HG03060 (cell line): ENCODE data around the gene TMEM80.

Experiments used
- ATAC-seq: cut with Tn5 transposase; IDR thresholded peaks from one replicate; pipeline ENCODE4 v1.9.1; 2021; ENCODE audit warnings: low read depth, moderate number of reproducible peaks; ENCODE audit not compliant: unreplicated experiment

Gene TMEM80

DNA sequence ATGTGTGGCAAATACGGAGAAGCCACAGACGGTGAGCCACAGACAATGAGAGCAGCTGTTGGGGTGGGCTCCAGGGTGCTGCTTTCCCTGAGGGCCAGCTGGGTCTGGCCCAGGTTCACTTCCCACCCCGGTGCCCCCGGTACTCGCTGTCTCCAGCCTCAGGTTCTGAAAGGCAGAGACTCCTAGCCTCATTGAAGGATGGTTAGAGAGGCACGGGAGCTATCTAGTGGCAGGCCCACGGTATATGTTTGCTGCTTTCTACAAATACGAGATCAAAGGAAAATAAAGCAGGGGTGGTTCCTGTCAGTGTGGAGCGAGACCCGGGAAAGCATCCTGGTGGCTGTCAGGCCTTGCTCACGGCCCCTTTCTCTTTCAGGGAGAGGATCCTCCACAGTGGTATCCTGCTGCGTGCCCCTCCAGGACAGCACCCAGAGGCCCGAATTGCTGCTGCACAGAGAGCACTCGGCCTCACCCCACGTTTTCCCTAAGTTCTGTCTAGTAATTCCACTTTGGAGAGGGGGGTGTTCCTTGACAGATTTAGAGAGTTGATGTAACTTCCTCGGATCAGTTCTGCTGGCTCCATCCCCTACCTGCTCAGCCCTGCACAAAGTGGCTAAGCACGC is 3.0 kb downstream of the TMEM80 start:
- ATAC-seq, result no peak

DNA sequence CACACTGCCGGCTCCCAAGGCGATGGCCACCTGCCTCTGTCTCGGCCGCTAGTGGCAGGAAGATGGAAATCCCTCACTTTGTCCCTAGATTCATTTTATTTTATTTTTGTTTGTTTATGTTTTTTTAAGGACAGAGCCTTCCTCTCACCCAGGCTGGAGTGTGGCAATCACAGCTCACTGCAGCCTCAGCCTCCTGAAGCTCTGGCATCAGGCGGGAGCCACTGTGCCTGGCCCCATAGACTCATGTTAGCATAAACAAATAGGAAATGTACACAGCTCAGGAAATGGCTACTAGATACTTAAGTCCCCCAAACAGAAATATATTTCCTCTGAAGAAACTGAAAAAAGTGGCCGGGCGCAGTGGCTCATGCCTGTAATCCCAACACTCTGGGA is 3.5 kb downstream of the TMEM80 start:
- ATAC-seq, result no peak

DNA sequence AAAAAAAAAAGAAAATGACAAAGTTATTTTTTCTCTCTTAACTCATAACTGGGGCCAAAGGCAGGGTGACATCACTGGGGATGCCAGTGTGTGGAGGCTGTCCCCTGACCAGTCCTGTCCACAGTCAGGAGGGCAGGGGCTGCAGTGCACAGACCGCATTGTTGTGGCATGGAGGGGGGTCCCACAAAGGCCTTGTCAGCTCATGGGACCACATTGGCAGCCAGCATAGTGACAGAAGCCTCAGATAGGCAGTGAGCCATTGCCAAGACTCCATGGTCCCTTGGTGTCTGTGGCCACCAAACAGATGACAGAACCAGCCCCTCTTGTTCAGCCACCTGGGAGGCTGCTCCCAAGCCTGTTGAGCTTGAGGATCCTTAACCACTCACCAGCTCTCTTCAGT is 4.1 kb downstream of the TMEM80 start:
- ATAC-seq, result no peak

DNA sequence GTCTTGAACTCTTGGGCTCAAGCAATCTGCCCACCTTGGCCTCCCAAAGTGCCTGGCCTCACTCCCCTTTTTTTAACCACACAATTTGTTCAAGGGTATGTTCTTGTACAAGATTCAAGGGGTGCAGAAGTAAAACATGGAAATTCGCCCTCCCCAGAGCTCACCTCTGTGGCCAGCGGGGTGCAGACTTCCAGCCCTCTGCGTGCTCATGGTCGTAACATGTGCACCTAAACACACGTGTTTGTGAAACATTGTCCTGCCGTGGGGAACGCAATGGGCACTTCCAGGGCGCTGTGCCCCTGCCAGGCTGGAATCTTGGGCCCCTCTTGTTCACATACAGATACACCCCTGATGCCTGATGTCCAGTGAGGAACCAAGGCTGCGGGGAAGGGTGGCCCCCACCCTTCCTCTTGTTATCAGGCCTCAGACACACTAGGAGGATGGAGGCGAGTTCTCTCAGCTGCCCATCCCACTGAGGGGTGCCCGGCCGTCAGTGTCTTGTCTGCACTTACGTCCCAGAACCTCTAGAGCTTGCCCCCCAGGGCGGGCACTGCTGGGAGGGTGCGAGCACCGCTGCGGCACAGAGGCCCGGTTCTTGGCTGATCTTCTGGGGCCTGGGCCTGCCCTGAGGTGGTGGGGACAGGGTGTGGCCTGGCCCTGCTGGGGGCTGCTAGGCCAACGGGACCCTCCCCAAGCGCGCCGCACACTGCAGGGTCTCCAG is 6.3 kb downstream of the TMEM80 start:
- no peak for ATAC-seq

DNA sequence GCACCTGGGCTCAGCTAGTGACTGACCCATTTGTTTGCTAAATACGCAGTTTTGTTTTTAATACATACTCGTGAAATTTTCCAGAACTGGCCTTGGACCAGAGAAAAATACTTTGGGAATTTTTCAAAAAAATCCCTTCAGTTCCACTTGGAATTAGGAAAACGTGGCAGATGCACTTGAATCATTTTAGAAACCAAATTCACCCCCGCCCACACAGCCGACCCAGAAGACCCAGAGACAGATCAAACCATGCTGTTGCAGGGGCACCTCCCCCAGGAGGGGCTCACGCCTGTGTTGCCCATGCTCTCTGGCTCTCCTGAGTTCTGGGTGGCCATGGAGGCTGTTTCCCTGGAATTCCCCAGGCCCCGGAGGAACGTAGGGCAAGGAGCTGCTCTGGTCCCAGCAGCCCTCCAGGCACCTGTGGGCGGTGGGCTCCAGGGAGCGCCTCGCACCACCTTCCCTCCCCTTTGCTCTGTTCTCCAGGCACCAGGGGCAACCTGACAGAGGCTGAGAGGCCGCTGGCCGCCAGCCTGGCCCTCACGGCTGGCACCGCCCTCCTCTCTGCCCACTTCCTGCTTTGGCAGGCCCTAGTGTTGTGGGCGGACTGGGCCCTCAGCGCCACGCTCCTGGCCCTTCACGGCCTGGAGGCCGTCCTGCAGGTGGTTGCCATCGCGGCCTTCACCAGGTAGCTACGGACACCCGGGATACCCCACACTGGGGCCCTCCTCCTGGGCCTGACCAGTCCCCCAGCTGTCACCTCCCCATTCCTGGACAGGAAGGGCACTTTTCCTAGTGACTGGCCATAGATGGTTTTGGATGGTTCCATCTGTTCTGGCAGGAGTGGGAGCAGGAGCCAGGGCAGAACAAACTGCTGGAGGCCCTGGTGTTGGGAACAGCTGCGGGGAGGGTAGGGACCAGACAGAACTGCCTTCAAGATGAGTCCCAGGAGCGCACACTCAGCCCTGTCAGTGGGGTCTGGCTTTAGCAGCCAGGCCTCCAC is 7.1 kb downstream of the TMEM80 start:
- no peak for ATAC-seq

DNA sequence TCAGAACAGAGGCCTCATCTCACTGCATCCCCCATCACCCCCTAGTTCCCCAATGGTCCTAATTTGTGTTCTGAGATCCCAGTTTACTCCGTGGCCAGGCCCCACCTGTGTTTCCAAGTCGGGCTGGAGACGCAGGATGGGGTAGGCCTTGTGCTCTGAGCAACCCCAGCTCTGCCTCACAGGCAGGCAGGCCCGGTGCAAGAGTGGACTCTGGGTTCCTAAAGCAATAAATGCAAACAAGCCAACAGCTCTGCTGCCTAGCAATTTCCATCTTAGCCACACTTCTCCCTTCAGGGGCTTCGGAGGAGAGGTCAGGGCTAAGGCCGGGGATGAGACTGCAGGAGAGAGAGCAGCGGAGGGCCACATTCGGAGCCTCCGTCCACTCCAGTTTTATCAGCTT is 7.9 kb downstream of the TMEM80 start:
- no peak for ATAC-seq

DNA sequence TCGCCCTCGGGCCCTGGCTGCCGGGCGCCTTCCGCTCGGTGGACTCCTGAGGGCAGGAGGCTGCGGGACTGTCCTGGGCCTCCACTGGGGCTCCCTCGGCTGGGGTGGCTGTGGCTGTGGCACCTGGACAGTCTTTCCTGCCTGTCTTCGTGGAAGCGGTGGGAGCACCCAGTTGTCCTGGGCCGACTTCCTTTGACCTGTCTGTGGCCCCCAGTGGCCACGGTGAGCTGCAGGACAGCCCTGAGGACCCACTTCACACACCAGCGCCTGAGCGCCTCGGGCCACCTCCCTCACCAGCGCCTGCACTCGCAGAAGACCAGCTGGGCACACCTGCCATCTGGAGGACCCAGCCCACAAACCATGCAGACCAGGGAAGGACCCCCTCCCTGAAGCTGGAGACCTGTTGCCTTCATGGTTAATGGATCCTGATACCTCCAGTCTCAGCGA is 8.6 kb downstream of the TMEM80 start:
- ATAC-seq, result no peak

DNA sequence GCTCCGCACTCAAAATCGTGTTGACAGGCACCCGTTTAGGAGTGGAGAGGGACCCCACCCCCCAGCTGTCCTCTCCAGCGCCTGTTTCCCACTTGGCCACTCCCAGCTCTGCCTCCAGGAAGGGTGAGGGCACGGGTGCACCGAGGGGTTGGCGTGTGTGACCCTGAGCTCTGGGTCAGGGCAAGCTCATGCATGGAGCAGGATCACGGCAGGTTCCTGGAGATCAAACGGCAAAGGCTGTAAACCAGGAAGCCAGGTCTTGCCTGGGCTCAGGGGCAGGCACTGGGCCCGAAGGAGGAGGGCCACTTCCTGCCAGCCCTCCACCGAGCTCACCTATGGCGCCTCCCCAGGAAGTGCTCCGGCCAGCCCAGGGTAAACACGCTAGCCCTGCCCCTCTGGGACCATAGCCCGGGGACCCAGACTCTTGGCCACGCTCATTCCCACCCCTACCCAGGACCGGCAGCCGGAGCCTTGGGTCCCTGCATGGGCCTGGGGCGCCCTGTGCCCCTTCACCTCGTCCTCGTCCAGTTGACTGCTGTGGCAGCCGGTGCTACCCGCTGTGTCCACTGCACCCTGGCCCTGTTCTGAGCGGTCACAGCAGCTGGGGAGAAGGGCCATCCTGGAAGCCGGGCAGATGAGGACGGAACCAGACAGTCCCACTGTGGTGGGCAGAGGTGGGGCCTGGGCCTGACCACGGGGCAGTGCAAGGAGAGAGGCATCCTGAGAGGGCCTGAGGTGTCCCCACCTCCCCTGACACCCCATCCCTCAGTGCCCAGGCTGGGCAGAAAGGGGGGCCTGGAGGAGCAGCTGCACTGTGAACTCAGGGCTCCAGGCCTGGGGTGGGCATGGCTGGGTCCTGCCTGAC is 9.4 kb downstream of the TMEM80 start:
- ATAC-seq, result no peak

DNA sequence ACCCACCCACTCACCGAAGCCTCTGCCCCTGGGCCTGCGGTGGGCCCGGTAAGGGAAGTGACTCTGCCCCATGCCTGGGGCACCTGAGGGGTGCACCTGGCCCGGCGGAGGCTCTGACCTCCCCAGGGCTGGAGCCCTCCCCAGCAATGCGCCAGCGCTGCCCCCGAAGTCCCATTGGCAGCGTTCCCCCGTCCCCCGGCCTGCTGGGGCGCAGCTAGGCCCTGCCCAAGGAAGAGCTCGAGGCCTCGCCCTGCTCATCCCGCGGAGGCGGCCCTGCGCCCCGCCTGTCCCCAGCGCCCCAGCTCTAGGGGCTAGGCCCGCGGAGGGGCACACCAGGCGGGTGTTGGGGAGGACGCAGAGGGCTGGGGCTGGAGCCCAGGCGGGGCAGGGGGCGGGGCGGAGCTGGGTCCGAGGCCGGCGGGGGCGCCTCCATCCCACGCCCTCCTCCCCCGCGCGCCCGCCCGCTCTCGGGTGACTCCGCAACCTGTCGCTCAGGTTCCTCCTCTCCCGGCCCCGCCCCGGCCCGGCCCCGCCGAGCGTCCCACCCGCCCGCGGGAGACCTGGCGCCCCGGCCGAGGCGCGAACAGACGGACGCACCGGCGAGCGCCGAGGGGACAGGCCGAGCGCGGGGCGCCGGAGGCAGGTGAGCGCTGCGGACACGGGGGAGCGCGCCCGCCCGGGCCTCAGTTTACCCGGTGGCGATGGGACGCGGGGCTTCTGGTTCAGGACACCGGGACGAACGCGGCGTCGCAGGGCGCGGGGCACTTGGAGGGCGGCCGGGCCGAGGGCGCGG is 10.2 kb downstream of the TMEM80 start, which contains the start of gene EPS8L2:
Gene EPS8L2 (plus strand): TSS at position 586 of the 793 bp plus-strand sequence. CDS start 3,177 bp downstream, outside the sequence.
- no peak for ATAC-seq

DNA sequence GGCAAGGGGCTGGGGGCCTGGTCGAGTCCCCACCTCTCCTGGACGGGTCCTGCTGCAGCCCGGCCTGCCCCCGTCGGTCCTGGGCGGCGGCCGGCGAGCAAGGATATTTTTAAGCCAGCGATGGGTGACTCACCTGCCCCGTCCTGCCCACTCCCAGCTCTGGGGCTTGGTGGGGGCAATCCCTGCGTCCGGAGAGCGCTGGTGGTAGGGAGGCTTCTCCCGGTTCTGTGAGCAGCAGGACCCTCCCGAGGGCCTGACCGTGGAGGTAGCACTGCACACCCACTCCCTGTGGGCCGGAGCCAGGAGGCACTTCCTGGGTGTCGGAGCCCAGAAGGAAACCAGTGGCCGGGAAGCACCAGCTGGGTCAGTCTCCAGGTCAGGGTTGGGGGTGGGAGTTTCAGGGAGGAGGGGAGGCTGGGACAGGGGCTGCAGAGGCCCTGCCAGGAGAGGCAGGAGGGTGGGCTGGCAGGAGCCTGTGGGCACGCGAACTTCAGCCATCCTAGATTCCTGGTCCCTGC is 10.9 kb downstream of the TMEM80 start:
- no peak for ATAC-seq

DNA sequence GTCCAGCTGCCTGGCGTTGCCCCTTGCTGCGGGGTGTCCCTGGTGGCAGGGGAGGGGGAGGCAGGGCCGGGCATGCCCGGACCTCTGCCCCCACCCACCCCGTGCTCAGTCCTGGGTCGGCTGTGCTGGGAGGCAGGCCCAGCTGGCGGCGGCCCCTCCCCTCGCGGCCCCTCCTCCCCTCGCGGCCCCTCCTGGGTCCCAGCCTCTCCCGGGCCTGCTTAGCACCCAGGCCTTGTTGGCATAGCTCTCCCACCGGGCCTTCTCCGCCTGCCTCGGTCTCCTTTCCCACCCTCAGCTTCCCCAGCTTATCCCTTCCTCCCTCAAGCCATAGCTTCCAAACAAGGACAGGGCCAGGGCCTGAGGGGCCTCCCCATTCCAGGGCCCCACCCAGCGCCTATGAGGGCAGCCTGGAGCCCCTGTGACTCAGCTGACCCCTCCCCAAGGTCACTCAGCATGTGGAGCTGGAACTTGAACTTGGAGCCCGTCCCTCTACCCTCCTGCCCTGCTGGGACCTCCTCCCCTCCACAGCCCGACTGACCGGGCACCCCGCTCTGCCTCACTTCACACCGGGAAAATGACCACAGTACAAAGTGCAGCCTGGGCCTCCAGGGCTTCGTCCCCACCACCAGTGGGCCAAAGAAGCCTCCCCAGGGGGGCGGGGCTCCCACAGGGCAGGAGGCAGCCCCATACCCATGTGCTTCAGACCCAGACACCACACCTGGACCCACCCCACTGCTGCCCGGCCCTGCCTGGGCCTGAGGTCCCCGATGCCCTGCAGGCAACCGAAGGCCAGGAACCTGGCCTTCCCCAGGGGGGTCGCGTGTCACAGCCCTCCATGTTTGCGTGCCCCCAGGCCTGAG is 11.6 kb downstream of the TMEM80 start:
- ATAC-seq, result no peak

DNA sequence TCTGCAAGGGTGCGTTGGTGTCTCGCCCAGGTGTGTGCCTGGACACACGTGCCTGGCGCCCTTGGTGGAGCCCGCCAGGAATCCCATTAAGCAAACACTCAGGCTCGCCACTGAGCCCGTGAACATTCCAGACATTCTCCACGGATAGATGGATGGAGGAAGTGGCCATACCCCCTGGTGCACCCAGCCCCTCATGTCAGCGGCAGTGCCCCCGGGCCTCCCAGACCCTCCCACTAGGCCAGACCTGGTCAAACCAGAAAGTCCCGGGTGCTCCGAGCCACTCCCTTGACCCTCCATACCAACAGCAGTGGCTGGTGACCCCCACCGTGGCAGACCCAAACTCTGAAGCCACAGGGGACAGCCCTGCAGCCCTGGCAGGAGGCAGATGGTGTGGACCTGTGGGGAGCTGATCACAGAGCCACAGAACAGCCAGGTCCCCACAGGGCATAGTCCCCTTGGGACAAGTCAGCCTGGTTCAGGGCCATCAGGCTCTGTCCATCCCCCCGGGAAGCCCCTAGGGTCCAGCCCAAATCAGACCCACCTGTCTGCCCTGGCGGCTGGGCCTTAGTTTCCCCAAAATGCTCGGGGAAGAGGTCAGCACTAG is 12.3 kb downstream of the TMEM80 start:
- no peak for ATAC-seq

DNA sequence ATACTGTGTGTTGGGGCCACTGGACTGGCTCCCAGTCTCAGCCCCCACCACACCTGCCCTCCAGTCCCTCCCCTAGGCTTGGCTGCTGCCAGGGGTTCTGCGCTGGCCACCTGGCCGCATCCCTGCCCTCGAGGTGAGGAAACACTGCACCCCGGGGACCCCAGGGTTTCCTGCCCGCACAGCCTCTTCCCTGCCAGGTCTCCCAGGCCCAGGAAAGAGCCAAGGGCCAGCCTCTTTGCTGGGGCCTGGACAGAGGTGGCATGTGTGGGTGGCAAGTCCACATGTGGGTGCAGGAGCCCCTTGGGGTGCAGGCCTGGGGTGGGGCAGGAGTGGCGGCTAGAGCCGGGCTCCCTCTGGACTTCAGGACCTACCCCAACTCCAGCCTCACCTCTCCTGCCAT is 12.9 kb downstream of the TMEM80 start:
- no peak for ATAC-seq

DNA sequence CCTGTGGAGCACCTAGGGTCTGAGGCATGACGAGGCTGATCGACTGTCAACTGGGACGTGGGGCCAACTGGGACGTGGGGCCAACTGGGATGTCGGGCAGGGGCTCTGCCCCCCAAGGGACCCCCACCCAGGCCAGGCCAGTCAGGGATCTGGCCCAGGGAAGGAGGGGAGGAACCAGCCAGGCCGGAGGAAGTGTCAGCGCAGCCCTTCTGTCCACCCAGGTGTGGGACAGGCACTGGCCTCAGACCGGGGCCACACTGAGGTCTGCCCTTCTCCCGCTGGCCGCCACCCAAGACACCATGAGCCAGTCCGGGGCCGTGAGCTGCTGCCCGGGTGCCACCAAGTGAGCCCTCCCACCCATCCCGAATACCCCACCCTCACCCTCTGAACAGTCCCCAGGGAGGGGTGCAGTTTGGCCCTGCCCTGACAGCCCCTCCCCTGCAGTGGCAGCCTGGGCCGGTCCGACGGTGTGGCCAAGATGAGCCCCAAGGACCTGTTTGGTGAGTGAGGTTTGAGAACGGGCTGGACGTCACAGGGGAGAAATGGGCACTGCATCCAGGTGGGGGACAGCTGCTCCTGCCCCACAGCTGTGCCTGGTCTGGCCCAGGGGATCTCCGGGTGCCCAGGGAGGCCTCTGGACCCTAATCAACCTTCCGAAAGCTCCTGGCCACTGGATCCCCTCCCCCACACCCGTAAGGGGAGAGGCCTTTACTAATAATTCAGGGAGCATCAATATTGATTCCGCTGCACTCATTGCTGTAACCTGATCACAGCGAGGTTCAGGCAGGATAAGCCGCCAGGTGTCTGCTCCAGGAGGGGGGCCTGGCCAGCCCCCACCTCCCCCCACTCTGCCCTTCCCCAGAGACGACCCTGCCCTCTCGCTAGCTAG is 13.7 kb downstream of the TMEM80 start:
- ATAC-seq, result no peak

DNA sequence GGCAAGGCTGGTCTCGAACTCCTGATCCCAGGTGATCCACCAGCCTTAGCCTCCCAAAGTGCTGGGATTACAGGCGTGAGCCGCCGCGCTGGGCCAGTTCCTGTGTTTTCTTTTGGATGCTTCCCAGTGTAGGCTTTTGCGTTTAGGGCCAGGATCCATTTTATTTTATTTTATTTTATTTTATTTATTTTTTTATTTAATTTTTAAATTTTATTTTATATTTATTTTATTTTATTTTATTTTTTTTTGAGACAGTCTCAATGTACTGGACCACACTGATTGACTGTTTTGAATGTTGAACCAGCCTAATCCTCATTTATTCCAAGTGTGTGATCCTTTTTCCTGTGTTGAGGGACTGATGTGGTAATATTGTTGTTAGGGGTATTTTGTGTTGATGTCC is 18.8 kb downstream of the TMEM80 start:
- ATAC-seq, result no peak

DNA sequence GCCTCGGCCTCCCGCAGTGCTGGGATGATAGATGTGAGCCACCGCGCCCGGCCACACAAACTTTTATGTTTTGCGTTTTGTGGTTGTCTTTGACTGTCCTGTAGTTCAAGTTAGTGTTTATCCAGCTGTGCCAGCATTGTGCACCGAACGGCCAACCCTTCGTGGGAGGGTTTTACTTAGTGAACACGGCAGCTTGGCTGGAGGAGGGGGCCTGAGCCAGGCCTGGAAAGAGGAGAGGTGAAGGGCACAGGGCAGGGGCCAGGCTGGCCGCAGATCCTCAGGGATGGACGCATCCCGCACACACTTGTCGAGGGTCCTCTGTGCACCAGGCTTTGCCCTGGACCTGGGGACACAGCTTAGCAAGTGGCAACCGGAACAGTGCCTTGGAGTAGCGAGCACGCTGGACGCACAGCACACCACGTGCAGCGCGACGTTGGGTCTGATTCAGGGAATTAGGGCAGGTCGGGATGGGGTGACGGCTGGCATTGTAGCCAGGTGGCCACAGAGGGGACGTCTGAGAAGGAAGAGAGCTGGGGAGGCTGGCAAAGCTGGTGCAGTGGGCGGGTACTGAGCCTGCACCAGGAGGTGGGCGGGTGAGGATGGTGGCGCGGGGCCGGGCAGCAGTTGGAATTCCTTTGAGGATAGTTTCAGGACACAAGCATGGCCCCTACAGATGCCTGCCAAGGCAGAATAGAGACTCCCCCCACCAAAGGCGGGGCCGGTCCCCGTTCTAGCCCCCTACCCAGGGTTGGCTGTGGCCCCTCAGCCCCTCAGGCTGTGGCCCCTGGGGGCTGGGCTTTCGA is 23.8 kb downstream of the TMEM80 start:
- ATAC-seq, result no peak
